ENCODE results near the gene EMB.

The EMB gene

GRCh38 chr5:50447941-50448340, 6.9 kb upstream of the EMB start:
- TF ChIP-seq EP300 (IDR thresholded peaks at IDR 0.05; ENCODE audit: borderline replicate concordance) (no peak), TCF12 (IDR thresholded peaks at IDR 0.05; ENCODE audit: low read depth) (no peak), USF1 (IDR thresholded peaks at IDR 0.05) (no peak), FOXM1 (IDR thresholded peaks at IDR 0.05; ENCODE audit: borderline replicate concordance, low read depth) (no peak), NFIC (IDR thresholded peaks at IDR 0.05) (no peak), TAF1 (IDR thresholded peaks at IDR 0.05; ENCODE audit: low read depth) (no peak), RAD21 (IDR thresholded peaks at IDR 0.05; ENCODE audit: low read depth) (no peak), CEBPB (IDR thresholded peaks at IDR 0.05) (no peak), YY1 (IDR thresholded peaks at IDR 0.05; ENCODE audit: low read depth) (no peak), ZBTB7A (IDR thresholded peaks at IDR 0.05; ENCODE audit: low read depth) (no peak), CREB1 (IDR thresholded peaks at IDR 0.05; ENCODE audit: low read depth) (no peak), EGR1 (IDR thresholded peaks at IDR 0.05) (no peak), TEAD4 (IDR thresholded peaks at IDR 0.05) (no peak)
- TF ChIP-seq, protein P1, sequence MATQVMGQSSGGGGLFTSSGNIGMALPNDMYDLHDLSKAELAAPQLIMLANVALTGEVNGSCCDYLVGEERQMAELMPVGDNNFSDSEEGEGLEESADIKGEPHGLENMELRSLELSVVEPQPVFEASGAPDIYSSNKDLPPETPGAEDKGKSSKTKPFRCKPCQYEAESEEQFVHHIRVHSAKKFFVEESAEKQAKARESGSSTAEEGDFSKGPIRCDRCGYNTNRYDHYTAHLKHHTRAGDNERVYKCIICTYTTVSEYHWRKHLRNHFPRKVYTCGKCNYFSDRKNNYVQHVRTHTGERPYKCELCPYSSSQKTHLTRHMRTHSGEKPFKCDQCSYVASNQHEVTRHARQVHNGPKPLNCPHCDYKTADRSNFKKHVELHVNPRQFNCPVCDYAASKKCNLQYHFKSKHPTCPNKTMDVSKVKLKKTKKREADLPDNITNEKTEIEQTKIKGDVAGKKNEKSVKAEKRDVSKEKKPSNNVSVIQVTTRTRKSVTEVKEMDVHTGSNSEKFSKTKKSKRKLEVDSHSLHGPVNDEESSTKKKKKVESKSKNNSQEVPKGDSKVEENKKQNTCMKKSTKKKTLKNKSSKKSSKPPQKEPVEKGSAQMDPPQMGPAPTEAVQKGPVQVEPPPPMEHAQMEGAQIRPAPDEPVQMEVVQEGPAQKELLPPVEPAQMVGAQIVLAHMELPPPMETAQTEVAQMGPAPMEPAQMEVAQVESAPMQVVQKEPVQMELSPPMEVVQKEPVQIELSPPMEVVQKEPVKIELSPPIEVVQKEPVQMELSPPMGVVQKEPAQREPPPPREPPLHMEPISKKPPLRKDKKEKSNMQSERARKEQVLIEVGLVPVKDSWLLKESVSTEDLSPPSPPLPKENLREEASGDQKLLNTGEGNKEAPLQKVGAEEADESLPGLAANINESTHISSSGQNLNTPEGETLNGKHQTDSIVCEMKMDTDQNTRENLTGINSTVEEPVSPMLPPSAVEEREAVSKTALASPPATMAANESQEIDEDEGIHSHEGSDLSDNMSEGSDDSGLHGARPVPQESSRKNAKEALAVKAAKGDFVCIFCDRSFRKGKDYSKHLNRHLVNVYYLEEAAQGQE (IDR thresholded peaks at IDR 0.05; ENCODE audit: low read depth): no peak
- TF ChIP-seq, protein P2, sequence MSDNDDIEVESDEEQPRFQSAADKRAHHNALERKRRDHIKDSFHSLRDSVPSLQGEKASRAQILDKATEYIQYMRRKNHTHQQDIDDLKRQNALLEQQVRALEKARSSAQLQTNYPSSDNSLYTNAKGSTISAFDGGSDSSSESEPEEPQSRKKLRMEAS (IDR thresholded peaks at IDR 0.05): no peak

- TF ChIP-seq YY1 (IDR thresholded peaks at IDR 0.05; ENCODE audit: low read depth) (no peak), TAF1 (IDR thresholded peaks at IDR 0.05; ENCODE audit: low read depth) (no peak), EP300 (IDR thresholded peaks at IDR 0.05; ENCODE audit: borderline replicate concordance) (no peak), ZBTB7A (IDR thresholded peaks at IDR 0.05; ENCODE audit: low read depth) (no peak), TEAD4 (IDR thresholded peaks at IDR 0.05) (no peak), CREB1 (IDR thresholded peaks at IDR 0.05; ENCODE audit: low read depth) (no peak), RAD21 (IDR thresholded peaks at IDR 0.05; ENCODE audit: low read depth) (no peak), FOXM1 (IDR thresholded peaks at IDR 0.05; ENCODE audit: borderline replicate concordance, low read depth) (no peak), EGR1 (IDR thresholded peaks at IDR 0.05) (no peak), TCF12 (IDR thresholded peaks at IDR 0.05; ENCODE audit: low read depth) (no peak), USF1 (IDR thresholded peaks at IDR 0.05) (no peak), CEBPB (IDR thresholded peaks at IDR 0.05) (no peak), NFIC (IDR thresholded peaks at IDR 0.05) (no peak)
- TF ChIP-seq, protein P1 (IDR thresholded peaks at IDR 0.05; ENCODE audit: low read depth): no peak
Observed at GRCh38 chr5:50447228-50447627, 6.1 kb upstream of the EMB start.

DNA sequence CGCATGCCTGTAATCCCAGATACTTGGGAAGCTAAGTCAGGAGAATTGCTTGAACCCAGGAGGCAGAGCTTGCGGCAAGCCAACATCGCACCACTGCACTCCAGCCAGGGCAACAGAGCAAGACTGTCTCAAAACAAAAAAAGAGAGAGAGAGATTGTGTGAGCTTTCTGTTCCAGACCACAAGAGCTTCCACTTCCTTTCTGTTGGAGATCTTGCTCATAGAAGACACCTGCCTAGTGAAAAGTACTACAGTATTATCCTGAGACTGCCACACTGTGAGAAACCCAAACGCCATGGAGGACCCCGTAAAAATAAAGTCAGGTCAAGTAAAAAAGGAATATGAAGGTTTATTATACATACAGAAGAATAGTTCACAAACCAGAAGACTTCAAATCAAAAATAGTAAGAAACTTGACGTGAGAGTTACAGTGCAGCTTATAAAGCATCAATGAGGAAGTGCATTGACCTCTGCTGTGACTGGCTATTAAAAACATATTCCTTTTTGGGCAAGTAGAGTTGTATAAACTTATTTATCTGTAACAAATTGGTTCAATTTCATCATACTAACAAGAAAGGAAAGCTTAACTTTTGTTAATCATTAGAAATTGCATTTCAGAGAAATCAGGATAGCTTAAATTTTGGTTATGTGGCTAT, 4.3 kb upstream of the EMB start:
- TF ChIP-seq CEBPB (IDR thresholded peaks at IDR 0.05) (no peak), USF1 (IDR thresholded peaks at IDR 0.05) (no peak), RAD21 (IDR thresholded peaks at IDR 0.05; ENCODE audit: low read depth) (no peak), TEAD4 (IDR thresholded peaks at IDR 0.05) (no peak), TAF1 (IDR thresholded peaks at IDR 0.05; ENCODE audit: low read depth) (no peak), YY1 (IDR thresholded peaks at IDR 0.05; ENCODE audit: low read depth) (no peak), EP300 (IDR thresholded peaks at IDR 0.05; ENCODE audit: borderline replicate concordance) (no peak), TCF12 (IDR thresholded peaks at IDR 0.05; ENCODE audit: low read depth) (no peak), NFIC (IDR thresholded peaks at IDR 0.05) (no peak), CREB1 (IDR thresholded peaks at IDR 0.05; ENCODE audit: low read depth) (no peak), ZBTB7A (IDR thresholded peaks at IDR 0.05; ENCODE audit: low read depth) (no peak)
- TF ChIP-seq, protein P2 (IDR thresholded peaks at IDR 0.05): no peak

GRCh38 chr5:50441493-50441955, 436 bp upstream of the EMB start:
- TF ChIP-seq FOXM1 (IDR thresholded peaks at IDR 0.05; ENCODE audit: borderline replicate concordance, low read depth): no peak
- no peak for TF ChIP-seq CEBPB (IDR thresholded peaks at IDR 0.05)
- no peak for TF ChIP-seq USF1 (IDR thresholded peaks at IDR 0.05)
- TF ChIP-seq TEAD4 (IDR thresholded peaks at IDR 0.05): no peak
- TF ChIP-seq, protein P2 (IDR thresholded peaks at IDR 0.05): no peak
